ENCODE data around the gene SNX19.

Gene SNX19

DNA sequence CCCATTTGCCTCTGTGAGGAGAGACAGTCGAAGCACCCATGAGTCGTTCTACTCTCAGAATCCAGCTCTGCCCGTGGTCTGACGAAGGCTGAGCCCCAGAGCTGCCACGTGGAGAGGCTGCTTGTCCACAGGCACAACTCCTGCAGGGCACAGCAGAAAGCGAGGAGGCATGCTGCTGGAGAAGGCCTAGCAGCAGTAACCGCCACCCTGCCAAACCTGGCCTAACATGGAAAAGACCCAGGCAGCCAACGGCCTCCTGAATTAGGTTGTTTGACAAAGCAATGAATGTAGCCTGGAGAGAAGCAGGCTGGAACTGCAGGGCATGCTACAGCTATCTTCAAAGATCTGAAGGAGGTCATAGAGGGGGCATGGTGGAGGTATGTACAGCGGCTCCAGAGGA, 89.7 kb downstream of the SNX19 start:
- no peak for DNase-seq (ENCODE audit: extremely low spot score, insufficient read length, low read depth)
- FAIRE-seq: no peak

DNA sequence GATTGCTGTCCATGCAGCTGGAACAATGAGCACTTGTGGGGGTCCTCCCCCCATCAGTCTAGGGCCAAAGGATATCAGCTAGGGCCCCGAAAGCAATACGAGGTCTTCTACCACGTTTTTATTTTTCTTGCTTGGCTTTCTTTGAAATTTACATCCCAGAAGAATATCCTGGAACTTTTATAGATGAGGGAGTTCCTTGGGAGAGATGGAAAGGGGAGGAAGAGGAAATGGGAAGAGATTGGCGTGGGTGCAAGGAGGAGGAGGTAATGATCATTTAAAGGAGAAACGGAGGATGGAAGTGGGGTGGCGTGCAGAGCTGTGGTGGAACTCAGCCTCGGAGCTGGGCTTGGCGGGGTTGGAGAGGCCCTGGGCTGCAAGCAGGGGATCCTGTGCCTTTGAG, 90.3 kb downstream of the SNX19 start:
- FAIRE-seq (no peak), DNase-seq (ENCODE audit: extremely low spot score, insufficient read length, low read depth) (no peak)

DNA sequence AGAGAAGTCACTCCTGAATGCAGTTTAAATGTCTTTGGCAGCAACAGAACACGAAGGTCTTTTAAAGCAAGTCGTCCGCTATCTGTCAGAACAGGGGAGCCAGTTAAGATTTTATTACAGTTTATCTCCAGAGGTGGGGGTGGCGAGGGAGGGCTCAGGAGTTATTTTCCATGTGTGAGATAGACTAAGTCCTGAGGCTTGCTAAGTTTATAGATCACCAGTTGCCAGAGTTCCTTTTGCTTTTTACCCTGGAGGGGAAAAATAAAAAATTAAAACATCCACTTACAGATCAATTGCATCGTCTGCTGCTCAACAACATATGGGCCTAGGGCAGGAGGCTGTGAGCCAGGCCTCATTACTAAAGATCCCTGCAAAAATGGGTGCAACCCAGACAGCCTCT, 90.7 kb downstream of the SNX19 start:
- DNase-seq (ENCODE audit: extremely low spot score, insufficient read length, low read depth): no peak
- FAIRE-seq: no peak

Measured in GM18507 (cell line).